ENCODE results near the gene ADAMTSL2.

The ADAMTSL2 gene

GRCh38 chr9:133534346-133535291, at the start of gene ADAMTSL2:
Gene ADAMTSL2 (plus strand): TSS chr9:133534704. CDS start chr9:133536713, 2,009 bp downstream.
- DNase-seq (ENCODE audit: low read depth, low spot score) = peak; percentile 73

DNA sequence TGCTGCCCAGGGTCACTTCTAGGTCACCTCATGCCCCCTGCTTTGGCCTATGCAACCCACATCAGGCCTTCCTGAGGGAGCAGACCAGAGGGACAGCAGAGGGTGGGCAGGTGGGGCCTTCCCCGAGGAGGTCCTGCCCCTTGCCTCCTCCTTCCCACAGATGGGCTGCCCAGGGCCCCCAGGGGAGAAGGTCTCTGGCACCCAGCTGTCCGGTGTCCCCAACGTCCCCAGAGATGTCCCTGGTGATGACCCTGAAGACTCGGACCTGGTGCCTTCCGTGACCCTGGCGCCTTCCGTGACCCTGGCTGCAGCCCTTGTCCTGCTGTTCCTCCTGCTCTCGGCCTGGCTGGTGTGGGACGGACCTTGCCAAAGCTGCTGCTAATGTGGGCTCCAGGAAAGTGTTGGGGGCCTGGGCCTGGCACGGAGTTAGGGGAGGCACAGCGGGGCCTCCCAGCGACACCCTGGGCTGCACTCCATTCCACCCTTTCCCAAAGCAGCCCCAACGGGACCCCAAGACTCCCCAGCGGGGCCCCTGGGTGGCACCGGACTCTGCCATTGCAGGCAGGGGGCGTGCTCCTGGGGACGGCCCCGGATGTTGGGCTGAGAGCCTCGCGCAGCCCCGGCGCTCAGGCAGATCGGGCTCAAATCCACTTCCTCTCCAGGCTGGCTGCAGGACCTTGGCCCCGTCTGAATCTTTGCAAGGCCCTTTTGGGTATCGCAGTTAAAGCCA, 48.8 kb upstream of the ADAMTSL2 start:
- no peak for DNase-seq (ENCODE audit: low read depth, low spot score)

DNA sequence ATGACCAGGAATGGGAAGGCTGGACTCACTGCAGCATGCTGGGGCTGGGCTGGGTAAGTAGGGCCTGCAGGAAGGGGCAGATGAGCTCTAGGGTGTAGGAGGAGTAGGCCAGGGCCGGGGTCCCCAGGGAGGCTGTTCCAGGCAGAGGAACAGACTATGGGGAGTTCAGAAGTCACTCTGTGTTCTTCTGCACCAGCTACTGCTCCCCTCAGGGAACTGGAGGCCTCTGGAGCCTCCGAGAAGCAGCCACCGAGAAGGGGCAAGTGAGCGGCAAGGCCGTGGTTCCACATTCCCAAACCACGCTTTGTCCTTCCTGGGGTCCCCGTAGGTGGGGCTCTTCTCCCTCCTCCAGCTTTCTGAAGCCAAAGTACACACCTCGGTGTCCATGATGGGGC, 47.2 kb upstream of the ADAMTSL2 start:
- no peak for DNase-seq (ENCODE audit: low read depth, low spot score)

GRCh38 chr9:133488686-133489252, 45.7 kb upstream of the ADAMTSL2 start:
- DNase-seq (ENCODE audit: low read depth, low spot score) = no peak

GRCh38 chr9:133489253-133490190, 45.0 kb upstream of the ADAMTSL2 start:
- DNase-seq (ENCODE audit: low read depth, low spot score) = no peak

DNA sequence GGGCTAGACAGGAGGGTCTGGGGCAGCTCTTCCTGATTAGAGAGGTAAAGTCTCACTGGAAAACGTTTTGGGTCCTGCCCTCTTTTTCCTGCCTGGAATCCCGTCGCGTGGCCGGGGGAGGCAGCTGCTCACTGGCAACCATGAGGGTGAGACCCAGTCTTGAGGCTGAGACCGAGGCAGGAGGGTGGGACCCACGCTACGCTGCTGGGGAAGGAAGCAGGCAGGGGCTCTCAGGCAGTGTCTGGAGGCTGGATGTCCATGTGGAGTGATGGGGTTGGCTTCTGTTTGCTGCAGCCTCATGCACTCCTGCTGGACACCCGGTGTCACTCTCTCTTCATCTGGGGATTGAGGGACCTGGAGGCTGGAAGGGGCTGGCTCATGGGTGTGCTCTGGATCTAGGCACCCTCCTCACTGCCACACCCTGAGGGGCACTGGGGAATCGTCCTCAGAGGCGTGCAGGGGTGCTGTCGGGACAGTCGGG, 44.3 kb upstream of the ADAMTSL2 start:
- no peak for DNase-seq (ENCODE audit: low read depth, low spot score)

DNA sequence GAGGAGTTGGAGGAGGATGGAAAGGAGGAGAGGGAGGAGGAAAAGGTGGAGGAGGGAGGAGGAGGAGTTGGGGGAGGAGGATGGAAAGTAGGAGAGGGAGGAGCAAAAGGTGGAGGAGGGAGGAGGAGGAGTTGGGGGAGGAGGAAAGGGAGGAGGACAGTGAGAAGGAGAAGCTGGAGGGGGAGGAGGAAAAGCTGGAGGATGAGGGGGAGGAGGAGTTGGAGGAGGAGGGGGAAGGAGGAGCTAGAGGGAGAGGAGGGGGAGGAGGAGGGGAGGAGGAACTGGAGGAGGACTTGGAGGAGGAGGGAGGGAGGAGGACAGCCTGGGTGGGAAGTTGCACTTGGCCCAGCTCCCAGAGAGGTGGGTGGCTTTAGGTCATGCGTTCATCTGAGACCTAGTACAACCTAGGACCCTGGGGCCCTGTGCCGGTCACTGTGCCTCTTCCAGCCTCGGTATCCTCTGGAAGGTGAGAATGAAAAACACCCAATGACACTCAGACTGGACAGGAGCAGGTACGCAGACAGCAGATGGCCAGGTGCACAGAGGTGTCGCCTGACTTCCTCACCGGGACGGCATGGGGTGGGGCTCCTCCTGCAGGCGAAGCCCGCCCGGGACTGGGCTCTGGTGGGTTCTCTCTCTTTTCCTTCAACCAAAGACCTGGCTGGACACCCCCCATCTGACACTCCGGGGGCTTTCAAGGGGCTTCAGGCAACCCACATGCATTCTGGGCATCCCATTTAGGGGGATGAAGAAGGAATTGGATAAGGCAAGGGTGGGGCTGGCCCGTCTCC, 43.4 kb upstream of the ADAMTSL2 start:
- DNase-seq (ENCODE audit: low read depth, low spot score) = no peak

- DNase-seq (ENCODE audit: low read depth, low spot score) = no peak
These were observed 42.9 kb upstream of the ADAMTSL2 start for GRCh38 chr9:133491656-133491925.

DNA sequence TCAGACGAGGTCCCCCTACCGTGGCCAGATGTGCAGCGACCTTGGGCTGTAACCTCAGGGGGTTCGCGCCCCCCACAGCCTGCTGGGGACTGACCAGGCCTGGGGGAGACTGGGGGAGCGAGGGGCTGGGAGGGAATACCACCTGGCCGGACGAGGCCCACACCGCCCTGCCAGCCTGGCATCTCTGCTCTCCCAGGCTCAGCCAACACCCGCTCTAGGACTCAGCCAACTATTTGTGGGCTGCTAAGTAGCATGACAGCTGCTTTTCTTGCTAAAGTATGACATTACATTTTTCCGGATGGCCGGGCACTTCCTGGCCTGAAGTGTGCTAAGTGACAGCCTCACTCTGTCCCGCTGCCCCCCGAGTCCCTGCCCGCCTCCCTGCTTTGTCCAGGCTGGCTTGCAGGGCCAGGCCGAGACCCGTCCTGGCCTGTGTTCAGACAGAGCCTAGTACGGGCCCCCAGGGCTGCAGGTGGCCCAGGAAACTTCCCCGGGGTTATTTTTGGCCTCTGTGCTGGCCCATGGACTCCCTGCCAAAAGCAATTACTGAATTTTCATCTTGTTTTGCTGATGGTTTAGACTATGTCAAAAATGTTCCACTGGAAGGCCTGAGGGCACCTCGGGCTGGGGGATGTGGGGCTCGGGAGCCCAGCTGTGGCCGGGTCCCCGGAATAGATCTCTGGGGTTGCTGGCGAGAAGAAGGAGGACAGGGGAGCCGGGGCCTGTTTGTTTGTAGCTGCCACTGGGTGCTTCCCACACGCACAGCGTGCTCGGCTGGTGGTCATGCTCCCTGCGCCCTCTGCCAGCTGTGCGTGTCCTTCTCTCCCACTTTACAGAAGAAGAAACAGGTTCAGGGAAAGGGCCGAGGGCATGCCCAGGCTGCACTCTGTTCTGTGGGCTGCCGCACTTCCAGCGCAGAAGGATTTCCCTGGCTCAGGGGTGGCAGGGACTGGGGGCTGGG, 42.2 kb upstream of the ADAMTSL2 start:
- DNase-seq (ENCODE audit: low read depth, low spot score) = no peak

DNA sequence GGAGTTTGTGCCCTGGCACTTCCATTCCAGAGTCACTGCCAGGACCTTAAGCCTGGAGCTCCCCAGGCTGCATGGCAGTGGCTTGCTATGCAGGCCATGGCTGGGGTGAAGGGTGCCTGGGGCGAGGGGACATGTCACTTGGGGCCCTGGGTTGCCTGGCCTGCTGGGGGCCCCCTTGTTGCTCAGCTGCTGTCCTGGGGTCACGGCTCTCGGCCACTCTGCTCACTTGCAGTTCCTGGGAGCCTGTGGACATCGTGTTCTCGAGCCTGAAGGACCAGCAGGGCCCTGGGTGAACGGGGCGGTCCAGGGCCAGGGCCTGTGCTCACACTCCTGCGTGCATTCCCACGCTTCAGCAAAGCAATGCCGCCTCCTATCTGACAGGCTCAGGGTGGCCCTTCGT, 41.1 kb upstream of the ADAMTSL2 start:
- DNase-seq (ENCODE audit: low read depth, low spot score) = no peak

- no peak for DNase-seq (ENCODE audit: low read depth, low spot score)
These were observed 40.5 kb upstream of the ADAMTSL2 start for GRCh38 chr9:133493845-133494540.

GRCh38 chr9:133494636-133495326, 39.7 kb upstream of the ADAMTSL2 start:
- no peak for DNase-seq (ENCODE audit: low read depth, low spot score)

GRCh38 chr9:133495327-133496293, 38.9 kb upstream of the ADAMTSL2 start:
- DNase-seq (ENCODE audit: low read depth, low spot score) = no peak

- DNase-seq (ENCODE audit: low read depth, low spot score) = no peak
These were observed 37.4 kb upstream of the ADAMTSL2 start for GRCh38 chr9:133496861-133497842.

- no peak for DNase-seq (ENCODE audit: low read depth, low spot score)
These were observed 35.2 kb upstream of the ADAMTSL2 start for GRCh38 chr9:133499132-133499891.
